ENCODE results near the gene P2RX4.

DNA sequence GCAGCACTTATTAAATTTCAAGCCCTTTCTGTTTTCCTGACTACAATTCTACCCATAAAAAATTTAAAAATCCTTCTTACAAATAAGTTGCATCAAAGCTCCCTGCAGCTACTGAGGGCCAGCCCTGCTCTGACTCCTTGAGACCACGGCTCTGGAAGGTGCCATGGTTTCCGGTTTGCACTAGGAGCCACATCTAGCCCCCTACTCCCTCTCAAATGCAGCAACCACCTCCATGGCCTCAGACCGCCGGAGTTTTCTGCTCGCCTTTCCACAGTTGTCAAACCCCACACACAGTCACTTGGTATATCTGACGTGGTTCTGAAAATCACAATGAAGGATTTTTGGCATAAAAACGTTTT lies 30.1 kb downstream of the P2RX4 start:
- TF ChIP-seq, protein P1, sequence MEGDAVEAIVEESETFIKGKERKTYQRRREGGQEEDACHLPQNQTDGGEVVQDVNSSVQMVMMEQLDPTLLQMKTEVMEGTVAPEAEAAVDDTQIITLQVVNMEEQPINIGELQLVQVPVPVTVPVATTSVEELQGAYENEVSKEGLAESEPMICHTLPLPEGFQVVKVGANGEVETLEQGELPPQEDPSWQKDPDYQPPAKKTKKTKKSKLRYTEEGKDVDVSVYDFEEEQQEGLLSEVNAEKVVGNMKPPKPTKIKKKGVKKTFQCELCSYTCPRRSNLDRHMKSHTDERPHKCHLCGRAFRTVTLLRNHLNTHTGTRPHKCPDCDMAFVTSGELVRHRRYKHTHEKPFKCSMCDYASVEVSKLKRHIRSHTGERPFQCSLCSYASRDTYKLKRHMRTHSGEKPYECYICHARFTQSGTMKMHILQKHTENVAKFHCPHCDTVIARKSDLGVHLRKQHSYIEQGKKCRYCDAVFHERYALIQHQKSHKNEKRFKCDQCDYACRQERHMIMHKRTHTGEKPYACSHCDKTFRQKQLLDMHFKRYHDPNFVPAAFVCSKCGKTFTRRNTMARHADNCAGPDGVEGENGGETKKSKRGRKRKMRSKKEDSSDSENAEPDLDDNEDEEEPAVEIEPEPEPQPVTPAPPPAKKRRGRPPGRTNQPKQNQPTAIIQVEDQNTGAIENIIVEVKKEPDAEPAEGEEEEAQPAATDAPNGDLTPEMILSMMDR (IDR thresholded peaks at IDR 0.05), result no peak
- TF ChIP-seq POLR2AphosphoS5 (IDR thresholded peaks at IDR 0.05), result no peak

Data from upper lobe of left lung (tissue), 4 donors.